Right cardiac atrium (tissue), 5 donors: Measurements from ENCODE around the gene HOXC4. TPM values are rescaled to one million over a fixed set of nuclear protein-coding genes. Genes with fewer than 3 reads are reported as not detected.

Source experiments
- ATAC-seq, 2 donors: fragments of 200-7000 bp; cut with Tn5 transposase; one replicate each; pipeline versions ENCODE4 v1.8.0 to v1.9.1; 2020; ENCODE audit warnings: moderate library complexity in 2 of 2, mild to moderate bottlenecking in 1 of 2
- DNase-seq, 3 donors: peaks; one replicate each; pipeline ENCODE4 v3.0.0-alpha.2; 2020
- H3K27ac ChIP-seq: one replicate; pipeline ENCODE4 v1.5.1; 2013; ENCODE audit warnings: mild to moderate bottlenecking, low read length, control low read depth, moderate library complexity
- H3K27me3 ChIP-seq: one replicate; pipeline ENCODE4 v1.6.1; 2013; ENCODE audit not compliant: control insufficient read depth, insufficient read depth
- H3K4me1 ChIP-seq: one replicate; pipeline ENCODE4 v1.6.1; 2013; ENCODE audit warnings: low read length; ENCODE audit not compliant: control insufficient read depth, insufficient read depth
- H3K4me3 ChIP-seq: one replicate; pipeline ENCODE4 v1.5.1; 2013; ENCODE audit warnings: low read length, control low read depth
- H3K9me3 ChIP-seq: one replicate; pipeline ENCODE4 v1.6.1; 2013; ENCODE audit warnings: low read length; ENCODE audit not compliant: control insufficient read depth
- WGBS: extraction: QIAGEN DNeasy Blood & Tissue Kit; methylation state at CpG from one replicate; pipeline ENCODE4 v1.1.7; 2013; 5-methylcytosine and 5-hydroxymethylcytosine counted together
- intact Hi-C, 4 donors: fragments of 100-400 bp; cut with DNase I; formaldehyde crosslinking; loops; one replicate each; pipeline versions ENCODE4 v1.11.0 to v1.14.0; 2022 to 2023
- polyA plus RNA-seq: library from polyadenylated mRNA; stranded (reverse); fragments of 200-250 nt; gene quantifications from one replicate; pipeline ENCODE4 v1.2.3, GENCODE V29; 2013
- total RNA-seq, 4 donors: library from RNA; stranded (reverse); fragmentation: NEBNext Ultra II Directional; extraction: Animal tissue kit (Norgen Biotek cat#: 25700); gene quantifications; one replicate each; pipeline ENCODE4 v1.2.1, GENCODE V29; 2021
- donor health status: healthy with polysubstance abuse.
- donor health status: DM: no; HTN: yes; CAD: no.
- donor health status: DM: no; HTN: no; CAD: no.
- donor health status: DM: no; HTN: yes; CAD: no; lungs with severe emphysema.
- donor health status: DM: yes; HTN: yes; CAD: no.

Gene HOXC4
- total and polyA plus RNA-seq, 5 donors = 0.14 to 0.37 (median 0.33) TPM; not detected in 1

- Histone ChIP-seq H3K4me3 (peak overlapping the region; percentile 36), H3K27ac (no peak overlapping the region), H3K27me3 (no peaks in the 10 kb centered on the region), H3K9me3 (no peaks in the 10 kb centered on the region), H3K4me1 (peaks cover 2% of the 10 kb centered on the region)
- intact Hi-C loops = loop anchor here in 2 of 4 donors (2.0 to 10.0 kb wide), 3 partner anchors 191 to 355 kb away; partner anchors contain the start of gene GPR84 (in 1 of the 2)
- 3% methylated on average over 51 of the region's 51 CpGs for WGBS
- no peak for ATAC-seq
- peak in 1 of 3 donors; percentile 63 for DNase-seq
Measured at GRCh38 chr12:54009171-54010052, 44.2 kb upstream of the HOXC4 start.

- ATAC-seq = no peak
- intact Hi-C loops = loop anchor here in 1 of 4 donors (10.0 kb wide), 1 partner anchor 354 kb away; the partner anchor contains the start of gene GPR84
- Histone ChIP-seq H3K9me3 (no peaks in the 10 kb centered on the region), H3K27me3 (no peaks in the 10 kb centered on the region), H3K4me3 (no peak overlapping the region), H3K4me1 (peaks cover 2% of the 10 kb centered on the region), H3K27ac (no peak overlapping the region)
- 17% methylated on average over 10 of the region's 10 CpGs for WGBS
- no peak for DNase-seq
Measured at GRCh38 chr12:54010053-54010971, 43.3 kb upstream of the HOXC4 start.

DNA sequence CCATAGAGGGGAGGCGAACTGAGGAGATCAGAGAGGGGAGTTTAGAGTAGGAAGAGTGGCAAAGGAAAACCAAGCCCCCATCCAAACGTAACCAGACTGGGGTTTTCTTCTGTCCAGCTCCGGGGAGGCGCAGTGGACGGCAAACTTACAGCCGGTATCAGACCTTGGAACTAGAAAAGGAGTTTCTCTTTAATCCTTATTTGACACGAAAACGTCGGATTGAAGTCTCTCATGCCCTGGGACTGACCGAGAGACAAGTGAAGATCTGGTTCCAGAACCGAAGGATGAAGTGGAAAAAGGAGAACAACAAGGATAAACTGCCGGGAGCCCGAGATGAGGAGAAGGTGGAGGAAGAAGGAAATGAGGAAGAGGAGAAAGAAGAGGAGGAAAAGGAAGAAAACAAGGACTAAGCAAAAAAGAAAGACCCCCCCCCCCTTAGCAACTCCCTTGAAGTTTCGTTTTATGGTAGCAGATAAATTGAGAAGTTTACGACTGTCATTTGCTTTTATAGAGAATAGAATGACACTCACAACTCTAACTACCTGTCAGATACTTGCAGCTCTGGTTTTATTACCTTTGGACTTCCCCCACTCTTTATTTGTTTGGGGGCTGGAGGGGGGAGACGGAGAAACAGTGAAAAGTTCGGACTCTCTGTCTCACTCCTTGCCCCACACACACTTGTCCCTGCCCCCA, 42.5 kb upstream of the HOXC4 start:
- ATAC-seq = no peak
- no peak overlapping the region for H3K4me3 ChIP-seq
- no peak overlapping the region for H3K27ac ChIP-seq
- H3K4me1 ChIP-seq = peaks cover 2% of the 10 kb centered on the region
- H3K27me3 ChIP-seq = no peaks in the 10 kb centered on the region
- no peaks in the 10 kb centered on the region for H3K9me3 ChIP-seq
- DNase-seq = no peak
- intact Hi-C loops = loop anchor here in 1 of 4 donors (10.0 kb wide), 1 partner anchor 354 kb away; the partner anchor contains the start of gene GPR84
- 7% methylated on average over 17 of the region's 17 CpGs for WGBS

DNA sequence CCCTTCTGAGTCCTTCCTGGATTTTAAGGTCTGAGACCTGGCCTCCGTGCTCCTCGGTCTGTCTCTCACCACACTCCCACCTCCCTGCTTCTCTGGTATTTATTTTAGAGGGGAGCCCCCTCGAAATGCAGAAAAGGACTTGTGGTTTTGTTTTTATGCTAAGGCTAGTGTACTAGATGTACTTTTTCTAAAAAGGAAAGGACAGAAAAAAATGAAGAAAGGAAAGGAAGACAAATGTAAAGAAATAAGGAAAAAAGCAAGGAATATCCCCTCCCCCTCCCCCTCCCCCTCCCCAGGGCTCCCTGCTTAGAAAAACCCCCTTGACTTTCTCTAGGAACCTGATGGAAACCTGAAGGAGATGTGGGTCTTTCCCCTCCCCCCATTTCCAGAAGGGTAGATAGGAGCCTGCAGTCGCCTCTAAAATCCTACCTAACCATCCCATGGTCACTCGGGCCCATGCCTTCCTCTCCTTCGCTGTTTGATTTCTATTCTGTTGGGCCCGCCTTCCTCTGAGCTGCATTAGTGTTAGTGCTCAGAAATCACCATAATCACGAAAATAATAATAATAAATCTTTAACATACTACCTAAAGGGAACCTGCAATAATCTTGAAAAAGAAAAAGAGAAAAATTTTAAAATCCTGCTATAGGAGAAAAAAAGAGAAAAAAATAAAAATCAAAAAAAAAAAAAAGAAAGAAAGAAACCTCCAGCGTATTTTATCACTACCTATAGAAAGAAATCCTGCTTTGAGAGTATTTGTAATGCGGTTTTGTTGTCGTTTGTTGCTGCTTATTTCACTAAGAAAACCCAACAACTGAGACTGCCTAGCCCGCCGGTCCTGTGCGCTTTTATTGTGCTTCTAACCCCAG, 41.7 kb upstream of the HOXC4 start:
- peaks cover 2% of the 10 kb centered on the region for H3K4me1 ChIP-seq
- intact Hi-C loops = loop anchor here in 1 of 4 donors (10.0 kb wide), 1 partner anchor 353 kb away; the partner anchor contains the start of gene GPR84
- WGBS = 20% methylated on average over 14 of the region's 14 CpGs

DNA sequence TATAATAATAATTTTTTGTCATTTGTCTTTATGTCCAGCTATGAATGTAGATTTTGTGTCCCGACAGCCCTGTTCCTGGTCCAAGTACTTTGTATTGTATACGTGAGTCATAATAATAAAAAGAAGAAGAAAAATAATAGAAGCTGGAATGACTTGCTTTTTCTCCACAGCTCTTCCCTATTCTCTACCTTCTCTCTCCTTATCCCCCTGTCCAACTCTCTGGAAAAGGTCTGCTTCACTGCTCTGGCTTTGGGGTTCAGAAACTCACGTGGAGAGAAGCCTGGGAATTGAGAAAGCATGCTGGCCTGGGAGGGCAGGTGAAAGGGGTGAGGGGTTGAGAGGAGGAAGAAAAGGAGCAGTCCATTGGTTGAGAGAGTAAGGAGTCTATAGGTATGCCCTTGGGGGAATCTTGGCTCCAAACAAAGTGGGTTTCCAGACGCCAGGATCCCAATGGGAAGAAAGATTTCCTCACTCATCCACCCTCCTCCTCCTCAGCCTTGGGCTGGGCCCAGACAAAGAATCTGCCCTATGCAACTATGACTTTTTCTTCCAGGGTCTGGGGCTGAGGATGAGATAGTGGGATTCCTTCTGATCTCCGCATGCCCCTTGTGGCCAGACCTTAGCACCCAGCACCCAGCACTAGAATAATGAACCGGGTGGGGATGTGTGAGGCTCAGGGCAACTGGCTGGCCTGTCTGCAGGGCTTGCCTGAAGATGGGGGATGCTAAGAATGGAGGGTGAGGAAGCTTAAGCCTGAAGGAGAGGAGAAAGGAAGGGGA, 40.8 kb upstream of the HOXC4 start:
- no peak overlapping the region for H3K4me3 ChIP-seq
- intact Hi-C loops = loop anchor here in 1 of 4 donors (10.0 kb wide), 1 partner anchor 352 kb away; the partner anchor contains the start of gene GPR84
- no peak overlapping the region for H3K27ac ChIP-seq
- no peaks in the 10 kb centered on the region for H3K9me3 ChIP-seq
- no peaks in the 10 kb centered on the region for H3K27me3 ChIP-seq
- DNase-seq (no peak), ATAC-seq (no peak)
- 23% methylated on average over 6 of the region's 6 CpGs for WGBS
- peaks cover 2% of the 10 kb centered on the region for H3K4me1 ChIP-seq

More for the DNA sequence above, 41.7 kb upstream of the HOXC4 start:
- no peak overlapping the region for H3K4me3 ChIP-seq
- no peaks in the 10 kb centered on the region for H3K27me3 ChIP-seq
- DNase-seq (no peak), ATAC-seq (no peak)
- no peak overlapping the region for H3K27ac ChIP-seq
- H3K9me3 ChIP-seq = no peaks in the 10 kb centered on the region

DNA sequence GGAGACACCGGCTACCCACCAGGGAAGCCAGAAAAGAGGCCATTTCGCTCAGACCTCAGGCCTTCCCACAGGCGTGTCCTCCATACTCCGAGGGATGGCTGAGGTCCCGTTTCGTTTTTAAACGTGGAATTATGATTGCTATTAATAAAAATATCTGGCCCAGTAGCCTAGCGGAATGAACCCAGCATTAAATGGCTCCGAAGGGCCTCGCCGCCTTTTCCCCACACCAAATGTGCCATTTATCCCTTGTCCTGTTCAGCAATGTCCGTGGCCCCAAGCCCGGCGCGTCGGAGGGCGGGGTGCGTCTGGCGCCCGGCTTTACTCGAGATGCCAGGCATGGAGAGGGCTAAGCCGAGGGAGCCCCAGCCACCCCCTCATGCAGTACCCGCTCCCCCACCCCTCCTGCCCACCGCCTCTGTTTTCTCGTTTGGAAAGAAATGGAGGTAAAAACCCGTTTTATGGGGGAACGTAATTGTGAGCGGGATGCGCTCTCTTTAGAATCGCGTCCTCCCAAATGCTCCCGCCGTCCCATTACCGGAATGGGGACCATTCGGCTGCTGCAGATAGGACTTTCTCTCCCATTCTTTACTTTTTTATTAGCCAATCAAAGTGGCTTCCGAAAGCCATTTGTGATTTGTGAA, 39.1 kb upstream of the HOXC4 start:
- H3K27me3 ChIP-seq = no peaks in the 10 kb centered on the region
- WGBS = 7% methylated on average over 36 of the region's 36 CpGs

GRCh38 chr12:54015018-54015931, 38.4 kb upstream of the HOXC4 start:
- ATAC-seq = no peak
- no peaks in the 10 kb centered on the region for H3K27me3 ChIP-seq
- intact Hi-C loops = loop anchor here in 1 of 4 donors (10.0 kb wide), 1 partner anchor 350 kb away; the partner anchor contains the start of gene GPR84

More for the DNA sequence above, 39.1 kb upstream of the HOXC4 start:
- intact Hi-C loops = loop anchor here in 1 of 4 donors (10.0 kb wide), 1 partner anchor 350 kb away; the partner anchor contains the start of gene GPR84
- no peak overlapping the region for H3K27ac ChIP-seq
- H3K4me1 ChIP-seq = no peaks in the 10 kb centered on the region
- H3K4me3 ChIP-seq = no peak overlapping the region
- H3K9me3 ChIP-seq = no peaks in the 10 kb centered on the region
- ATAC-seq (no peak), DNase-seq (peak in 1 of 3 donors; percentile 44)

DNA sequence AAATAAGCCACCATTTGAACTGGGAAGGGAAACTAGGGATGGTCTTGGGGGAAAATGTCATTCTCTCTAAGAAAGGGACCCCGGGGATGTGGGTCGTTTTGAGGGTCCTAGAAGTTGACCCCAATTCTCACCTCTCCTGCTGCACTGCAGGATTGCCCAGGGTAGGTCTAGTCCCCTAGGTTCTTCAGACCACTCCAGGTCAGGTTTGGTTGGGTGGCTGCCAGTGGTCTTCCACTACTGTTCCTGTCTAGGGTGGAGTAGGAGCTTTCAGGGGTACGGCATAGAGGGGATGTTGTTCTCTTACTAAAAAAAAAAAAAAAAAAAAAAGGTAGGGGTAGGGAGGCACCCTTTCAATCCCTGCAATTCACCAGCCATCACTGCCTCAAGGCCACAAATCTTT, 37.6 kb upstream of the HOXC4 start:
- no peak for DNase-seq
- WGBS = 17% methylated on average over 3 of the region's 3 CpGs
- no peaks in the 10 kb centered on the region for H3K4me1 ChIP-seq
- no peaks in the 10 kb centered on the region for H3K27me3 ChIP-seq
- H3K9me3 ChIP-seq = no peaks in the 10 kb centered on the region
- intact Hi-C loops = loop anchor here in 1 of 4 donors (10.0 kb wide), 1 partner anchor 349 kb away; the partner anchor contains the start of gene GPR84
- no peak overlapping the region for H3K4me3 ChIP-seq
- H3K27ac ChIP-seq = no peak overlapping the region
- ATAC-seq = no peak

More at GRCh38 chr12:54015018-54015931, 38.4 kb upstream of the HOXC4 start:
- H3K4me1 ChIP-seq = no peaks in the 10 kb centered on the region
- DNase-seq = no peak
- H3K9me3 ChIP-seq = no peaks in the 10 kb centered on the region
- H3K27ac ChIP-seq = no peak overlapping the region
- WGBS = 14% methylated on average over 23 of the region's 23 CpGs
- no peak overlapping the region for H3K4me3 ChIP-seq
